Measurements from ENCODE around the gene DPEP2.
"Not testable (repeated sequence)": the region's sequence is repeated elsewhere in the genome, so short reads cannot be mapped to it uniquely, and the experiment has no call there.

The DPEP2 gene

GRCh38 chr16:67975321-67976105 is 23.8 kb downstream of the DPEP2 start:
- H3K79me2 ChIP-seq (ENCODE audit: insufficient read depth, low read length), result no peaks in the 10 kb centered on the region
- H3K36me3 ChIP-seq (ENCODE audit: insufficient read depth, low read length), result no peaks in the 10 kb centered on the region
- H2AFZ ChIP-seq (ENCODE audit: low read length), result no peak overlapping the region
- no peak for TF ChIP-seq CTCF (conservative IDR thresholded peaks at IDR 0.05; ENCODE audit: low read length)
- TF ChIP-seq EZH2phosphoT487 (IDR thresholded peaks at IDR 0.05; ENCODE audit: borderline replicate concordance), result no peak
- no peak overlapping the region for H3K4me3 ChIP-seq (ENCODE audit: low read length, poor library complexity, severe bottlenecking)
- no peaks in the 10 kb centered on the region for H3K4me1 ChIP-seq (ENCODE audit: insufficient read depth, low read length, poor library complexity, severe bottlenecking)
- H4K20me1 ChIP-seq (ENCODE audit: insufficient read depth, low read length, poor library complexity, severe bottlenecking), result no peaks in the 10 kb centered on the region
- no peak overlapping the region for H3K9ac ChIP-seq (ENCODE audit: low read depth, low read length, poor library complexity, severe bottlenecking)
- no peak overlapping the region for H3K4me2 ChIP-seq (ENCODE audit: low read depth, low read length, poor library complexity, severe bottlenecking)
- H3K9me3 ChIP-seq (ENCODE audit: insufficient read depth, low read depth, low read length), result no peaks in the 10 kb centered on the region
- no peaks in the 10 kb centered on the region for H3K9me2 ChIP-seq (replicated peaks; ENCODE audit: low read depth, low read length)
- H3F3A ChIP-seq (ENCODE audit: low read depth), result no peaks in the 10 kb centered on the region; the same call in 1 of the 2 replicates
- no peaks in the 10 kb centered on the region for H3K27me3 ChIP-seq (ENCODE audit: insufficient read depth, low read length, poor library complexity, severe bottlenecking)

GRCh38 chr16:67972285-67972684 is 27.0 kb downstream of the DPEP2 start:
- not testable (repeated sequence) for H3K36me3 ChIP-seq (ENCODE audit: insufficient read depth, low read length); H3F3A ChIP-seq (ENCODE audit: low read depth); H3K79me2 ChIP-seq (ENCODE audit: insufficient read depth, low read length); H4K20me1 ChIP-seq (ENCODE audit: insufficient read depth, low read length, poor library complexity, severe bottlenecking); H3K9me2 ChIP-seq (replicated peaks; ENCODE audit: low read depth, low read length); H3K27me3 ChIP-seq (ENCODE audit: insufficient read depth, low read length, poor library complexity, severe bottlenecking); H3K4me2 ChIP-seq (ENCODE audit: low read depth, low read length, poor library complexity, severe bottlenecking); H3K9ac ChIP-seq (ENCODE audit: low read depth, low read length, poor library complexity, severe bottlenecking); H3K4me3 ChIP-seq (ENCODE audit: low read length, poor library complexity, severe bottlenecking); H3K9me3 ChIP-seq (ENCODE audit: insufficient read depth, low read depth, low read length); H2AFZ ChIP-seq (ENCODE audit: low read length)
- peaks cover 14% of the 10 kb centered on the region for H3K4me1 ChIP-seq (ENCODE audit: insufficient read depth, low read length, poor library complexity, severe bottlenecking)

GRCh38 chr16:67971111-67971510 is 28.2 kb downstream of the DPEP2 start:
- Histone ChIP-seq H4K20me1 (ENCODE audit: insufficient read depth, low read length, poor library complexity, severe bottlenecking) (no peaks in the 10 kb centered on the region), H3K4me1 (ENCODE audit: insufficient read depth, low read length, poor library complexity, severe bottlenecking) (peaks cover 18% of the 10 kb centered on the region), H2AFZ (ENCODE audit: low read length) (no peak overlapping the region), H3K9me3 (ENCODE audit: insufficient read depth, low read depth, low read length) (no peaks in the 10 kb centered on the region), H3K27me3 (ENCODE audit: insufficient read depth, low read length, poor library complexity, severe bottlenecking) (no peaks in the 10 kb centered on the region), H3K36me3 (ENCODE audit: insufficient read depth, low read length) (no peaks in the 10 kb centered on the region), H3K4me2 (ENCODE audit: low read depth, low read length, poor library complexity, severe bottlenecking) (no peak overlapping the region), H3K79me2 (ENCODE audit: insufficient read depth, low read length) (no peaks in the 10 kb centered on the region), H3K4me3 (ENCODE audit: low read length, poor library complexity, severe bottlenecking) (no peak overlapping the region), H3K9me2 (replicated peaks; ENCODE audit: low read depth, low read length) (no peaks in the 10 kb centered on the region), H3F3A (ENCODE audit: low read depth) (no peaks in the 10 kb centered on the region; the same call in 1 of the 2 replicates), H3K9ac (ENCODE audit: low read depth, low read length, poor library complexity, severe bottlenecking) (no peak overlapping the region)
- no peak for TF ChIP-seq EZH2phosphoT487 (IDR thresholded peaks at IDR 0.05; ENCODE audit: borderline replicate concordance)
- no peak for TF ChIP-seq CTCF (conservative IDR thresholded peaks at IDR 0.05; ENCODE audit: low read length)

Measured in Loucy (cell line).